HG03442 (cell line): Measurements from ENCODE around the gene PLCD1.
"Not testable (repeated sequence)": the region's sequence is repeated elsewhere in the genome, so short reads cannot be mapped to it uniquely, and the experiment has no call there.

Experiments
- ATAC-seq: cut with Tn5 transposase; IDR thresholded peaks from one replicate; pipeline ENCODE4 v1.9.1; 2021; ENCODE audit warnings: mild to moderate bottlenecking, moderate library complexity; ENCODE audit not compliant: unreplicated experiment

PLCD1 gene

DNA sequence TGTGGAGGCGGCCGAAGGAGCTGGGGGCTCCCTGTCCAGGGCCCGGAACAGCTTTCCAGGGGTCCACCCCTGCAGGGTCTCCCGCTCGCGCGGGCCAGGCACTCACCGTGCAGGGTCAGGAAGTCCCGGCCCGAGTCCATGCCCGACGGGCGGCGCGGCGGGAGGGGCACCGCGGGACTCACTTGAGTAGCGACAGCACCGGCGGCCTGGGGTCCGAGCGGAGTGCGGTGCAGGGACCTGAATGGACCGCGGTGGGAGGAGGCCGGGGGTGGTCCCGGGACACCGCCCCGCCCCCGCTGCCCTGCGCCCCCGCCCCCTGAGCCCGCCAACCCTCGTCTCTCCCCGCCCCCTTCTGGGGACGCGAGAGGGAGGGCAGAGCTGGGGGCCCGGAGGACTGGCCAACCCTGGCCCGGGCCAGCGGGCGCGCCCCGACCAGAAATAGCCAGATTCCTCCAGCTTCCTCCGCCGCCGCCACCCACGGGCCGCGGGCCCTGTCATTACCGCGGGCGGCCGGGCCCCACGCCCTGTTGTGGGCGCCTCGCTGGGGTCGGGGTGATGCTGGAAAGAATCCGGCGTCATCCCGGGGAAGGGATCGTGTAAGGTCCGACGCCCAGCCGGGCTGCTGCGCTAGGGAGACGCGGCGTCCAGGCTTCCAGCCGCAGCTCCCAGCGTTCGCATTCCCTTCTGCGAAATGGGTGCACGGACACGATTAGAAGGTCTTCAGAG, at the start of gene PLCD1:
PLCD1 (minus strand) TSS at position 243 of the 726 bp plus-strand sequence; CDS start at position 140, 103 bp downstream.
- ATAC-seq: no peak

DNA sequence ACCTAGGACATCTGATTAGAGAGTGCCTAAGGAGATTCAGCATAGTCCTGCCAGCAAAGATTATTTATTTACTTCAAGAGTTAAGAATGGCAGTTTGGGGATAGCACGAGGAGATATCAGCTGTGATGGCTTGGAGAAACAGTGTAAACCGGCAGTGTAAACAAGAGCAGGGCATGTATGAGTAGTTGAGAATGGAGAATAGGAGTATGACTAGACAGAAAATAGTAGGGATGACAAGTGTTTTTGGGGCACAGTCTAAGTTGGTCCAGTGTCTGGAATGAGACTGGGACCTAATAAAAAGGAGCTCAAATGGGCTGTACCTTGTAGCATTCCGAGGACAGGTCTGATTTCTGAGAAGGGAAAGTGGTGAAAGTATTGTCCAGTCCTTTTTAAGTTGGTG, 47.6 kb upstream of the PLCD1 start:
- not testable (repeated sequence) for ATAC-seq

- ATAC-seq: no peak
Measured at GRCh38 chr3:38070013-38070412, 40.6 kb upstream of the PLCD1 start.

DNA sequence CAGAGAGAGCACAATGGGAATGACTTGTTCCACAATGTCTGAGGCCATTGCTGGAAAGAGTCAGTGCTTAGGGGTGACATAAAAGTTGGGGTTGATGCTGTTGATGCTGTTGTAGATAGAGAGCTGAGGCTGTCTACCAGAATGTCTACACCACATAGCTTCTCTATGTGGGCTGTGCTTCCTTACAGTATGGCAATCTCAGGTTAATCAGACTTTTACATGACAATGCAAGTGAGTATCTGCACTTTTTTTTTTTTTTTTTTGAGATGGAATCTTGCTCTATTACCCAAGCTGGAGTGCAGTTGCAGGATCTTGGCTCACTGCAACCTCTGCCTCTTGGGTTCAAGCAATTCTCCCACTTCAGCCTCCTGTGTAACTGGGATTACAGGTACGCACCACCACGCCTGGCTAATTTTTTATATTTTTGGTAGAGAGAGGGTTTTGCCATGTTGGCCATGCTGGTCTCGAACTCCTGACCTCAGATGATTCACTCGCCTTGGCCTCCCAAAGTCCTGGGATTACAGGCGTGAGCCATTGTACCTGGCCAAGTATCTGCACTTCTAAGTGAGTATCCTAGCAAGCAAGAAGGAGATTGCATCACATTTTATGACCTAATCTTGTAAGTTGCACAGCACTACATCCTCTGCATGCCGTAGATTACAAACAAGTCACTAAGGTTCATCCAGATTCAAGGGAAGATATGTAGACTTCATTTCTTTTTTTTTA, 38.2 kb upstream of the PLCD1 start:
- no peak for ATAC-seq

DNA sequence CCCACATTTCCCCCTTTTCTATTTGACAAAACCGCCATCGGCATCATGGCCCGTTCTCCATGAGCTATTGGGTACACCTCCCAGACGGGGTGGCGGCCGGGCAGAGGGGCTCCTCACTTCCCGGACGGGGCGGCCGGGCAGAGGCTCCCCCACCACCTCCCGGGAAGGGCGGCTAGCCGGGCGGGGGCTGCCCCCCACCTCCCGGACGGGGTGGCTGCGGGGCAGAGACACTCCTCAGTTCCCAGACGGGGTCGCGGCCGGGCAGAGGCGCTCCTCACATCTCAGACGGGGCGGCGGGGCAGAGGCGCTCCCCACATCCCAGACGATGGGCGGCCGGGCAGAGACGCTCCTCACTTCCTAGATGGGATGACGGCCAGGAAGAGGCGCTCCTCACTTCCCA, 35.0 kb upstream of the PLCD1 start:
- ATAC-seq: not testable (repeated sequence)

DNA sequence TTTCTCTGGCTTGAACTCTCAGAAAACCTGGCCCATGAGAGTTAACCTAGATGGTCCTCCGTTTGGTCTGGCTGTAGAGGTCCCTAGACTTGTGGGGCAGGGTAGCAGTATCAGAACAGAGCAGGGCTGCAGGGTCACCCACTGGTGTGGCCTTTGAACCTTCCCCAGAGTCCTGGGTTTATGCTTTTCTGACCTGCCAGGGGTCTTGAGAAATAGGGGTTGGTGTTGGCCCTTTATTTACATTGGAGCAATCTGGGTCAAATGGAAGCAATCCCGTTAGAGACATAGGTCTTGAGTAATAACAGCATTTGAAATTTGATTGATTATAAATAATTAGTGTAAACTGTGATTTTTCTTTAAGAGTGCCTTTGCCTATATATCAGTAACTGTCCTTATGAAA, 33.4 kb upstream of the PLCD1 start:
- ATAC-seq: no peak

GRCh38 chr3:38059591-38059990, 30.1 kb upstream of the PLCD1 start:
- no peak for ATAC-seq

GRCh38 chr3:38059148-38059547, 29.7 kb upstream of the PLCD1 start:
- ATAC-seq: no peak

DNA sequence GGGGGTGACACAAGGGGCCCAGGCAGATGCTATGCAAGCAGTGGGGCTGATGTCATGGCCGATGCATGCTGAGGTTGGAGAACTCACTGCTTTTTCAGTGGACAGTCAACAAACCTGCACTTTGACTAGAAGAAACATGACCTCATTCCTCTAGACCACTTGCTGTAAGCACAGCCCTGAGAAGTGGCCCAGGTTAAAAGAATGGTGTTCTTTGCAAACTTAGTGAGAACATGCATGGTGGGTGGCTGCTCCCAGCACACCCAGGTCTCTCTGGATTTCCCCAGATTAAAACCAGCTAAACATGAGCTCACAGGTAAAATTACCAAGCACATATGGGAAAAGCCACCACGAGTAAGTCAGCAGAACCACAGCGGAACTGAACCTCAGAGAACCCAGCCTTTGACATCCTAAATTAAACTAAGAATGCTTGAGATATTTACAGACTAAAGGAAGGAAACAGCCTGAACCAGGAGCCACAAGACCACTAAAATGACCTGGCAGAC, 25.1 kb upstream of the PLCD1 start:
- no peak for ATAC-seq

DNA sequence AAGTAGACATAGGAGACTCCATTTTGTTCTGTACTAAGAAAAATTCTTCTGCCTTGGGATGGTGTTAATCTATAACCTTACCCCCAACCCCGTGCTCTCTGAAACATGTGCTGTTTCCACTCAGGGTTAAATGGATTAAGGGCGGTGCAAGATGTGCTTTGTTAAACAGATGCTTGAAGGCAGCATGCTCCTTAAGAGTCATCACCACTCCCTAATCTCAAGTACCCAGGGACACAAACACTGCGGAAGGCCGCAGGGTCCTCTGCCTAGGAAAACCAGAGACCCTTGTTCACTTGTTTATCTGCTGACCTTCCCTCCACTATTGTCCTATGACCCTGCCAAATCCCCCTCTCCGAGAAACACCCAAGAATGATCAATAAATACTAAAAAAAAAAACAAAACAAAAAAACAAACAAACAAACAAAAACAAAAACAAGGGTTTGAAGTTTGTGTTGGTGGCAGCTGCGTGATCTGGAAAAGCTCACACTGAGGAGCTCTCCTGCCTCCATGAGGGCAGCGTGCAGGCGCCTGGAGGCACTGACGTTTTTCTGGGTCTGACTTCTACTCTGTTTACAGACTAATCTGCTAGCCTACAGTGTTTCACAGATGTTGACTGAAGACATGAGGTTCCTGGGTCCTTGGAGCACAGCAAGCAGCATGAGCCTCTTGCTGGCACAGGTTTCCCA, 24.5 kb upstream of the PLCD1 start:
- not testable (repeated sequence) for ATAC-seq

- ATAC-seq: not testable (repeated sequence)
Measured at GRCh38 chr3:38053286-38053685, 23.8 kb upstream of the PLCD1 start.

GRCh38 chr3:38051131-38051530, 21.7 kb upstream of the PLCD1 start:
- ATAC-seq: no peak

DNA sequence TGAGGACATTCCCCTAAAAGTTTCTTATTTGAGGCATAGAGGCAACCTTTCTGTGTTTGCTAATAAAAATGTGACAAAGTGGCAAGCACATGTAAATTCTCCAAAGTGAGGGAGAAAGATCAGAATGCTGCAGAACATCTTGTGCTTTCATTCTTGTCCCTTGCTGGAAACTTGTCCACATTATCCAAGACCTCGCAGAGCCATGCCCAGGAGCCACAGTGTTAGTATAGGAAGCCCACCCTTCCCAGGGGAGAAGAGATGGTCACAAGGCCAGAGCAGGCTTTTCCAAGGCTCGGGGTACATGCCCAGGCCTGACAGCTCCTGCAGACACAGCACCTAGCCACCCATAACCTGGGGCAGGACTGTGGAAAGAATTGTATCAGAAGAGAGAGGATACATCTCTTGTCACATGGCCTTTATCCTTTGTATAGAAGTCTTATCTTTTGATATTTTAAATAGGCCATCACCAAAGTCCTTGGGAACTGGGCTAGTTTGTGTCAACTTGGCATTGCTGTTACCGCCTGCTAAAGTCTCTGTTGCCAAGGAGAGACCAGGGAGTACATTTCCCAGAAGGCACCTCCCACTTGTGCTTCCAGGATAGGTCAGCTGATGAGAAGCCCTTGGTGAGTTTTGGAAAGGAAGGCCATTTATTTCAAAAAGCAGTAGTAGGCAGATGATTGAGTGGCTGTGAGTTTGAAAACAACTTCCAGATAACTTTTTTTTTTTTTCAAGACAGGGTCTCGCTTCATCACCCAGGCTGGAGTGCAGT, 20.1 kb upstream of the PLCD1 start:
- no peak for ATAC-seq

DNA sequence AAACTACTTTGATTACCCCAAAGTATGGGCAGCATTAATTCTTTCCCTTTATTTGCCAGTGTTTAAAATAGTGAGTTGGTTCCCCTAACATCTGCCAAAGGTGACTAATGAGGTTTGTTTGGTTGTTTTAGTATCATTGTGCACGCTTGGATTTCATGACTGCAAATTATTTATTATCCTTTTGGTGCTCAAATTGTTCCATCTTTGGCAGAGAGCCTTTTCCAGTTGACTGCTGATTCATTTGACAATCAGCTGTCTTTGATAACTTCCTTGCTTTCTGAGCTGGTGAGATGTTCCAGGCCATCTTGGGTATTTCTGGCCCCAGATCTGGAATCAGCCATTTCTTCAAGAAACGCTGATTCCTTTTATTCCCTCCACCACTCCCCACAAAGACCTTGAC, 18.5 kb upstream of the PLCD1 start:
- no peak for ATAC-seq

GRCh38 chr3:38046821-38047220, 17.4 kb upstream of the PLCD1 start:
- ATAC-seq: no peak

DNA sequence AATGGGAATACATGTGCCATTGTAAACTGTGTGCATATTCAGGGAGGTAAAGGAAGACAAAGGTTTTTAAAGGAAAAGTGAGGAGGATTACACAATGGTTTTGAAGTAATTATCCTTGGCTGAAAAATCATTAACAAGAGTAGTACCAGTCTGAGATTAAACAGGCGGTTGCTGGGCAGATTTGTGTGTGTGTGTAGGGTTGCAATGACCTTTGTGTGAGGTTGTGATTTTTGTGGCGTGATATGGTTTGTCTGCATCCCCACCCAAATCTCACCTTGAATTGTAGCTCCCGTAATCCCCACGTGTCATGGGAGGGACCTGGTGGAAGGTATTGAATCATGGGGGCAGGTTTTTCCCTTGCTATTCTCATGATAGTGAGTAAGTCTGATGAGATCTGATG, 16.6 kb upstream of the PLCD1 start:
- no peak for ATAC-seq

DNA sequence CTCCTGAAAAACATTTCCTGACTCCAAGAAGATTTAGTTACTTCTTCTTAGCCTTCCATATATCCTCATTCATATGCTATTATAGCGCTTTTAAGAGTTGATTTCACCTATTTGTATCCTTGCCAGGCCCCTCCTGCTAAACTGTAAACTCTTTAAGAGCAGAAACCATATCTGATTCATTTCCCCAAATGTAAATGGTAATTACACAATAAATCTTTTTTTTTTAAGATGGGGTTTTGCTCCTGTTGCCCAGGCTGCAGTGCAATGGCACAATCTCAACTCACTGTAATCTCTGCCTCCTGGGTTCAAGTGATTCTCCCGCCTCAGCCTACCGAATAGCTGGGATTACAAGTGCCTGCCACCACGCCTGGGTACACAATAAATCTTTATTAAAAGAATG, 14.0 kb upstream of the PLCD1 start:
- ATAC-seq: no peak

- no peak for ATAC-seq
Measured at GRCh38 chr3:38040401-38040800, 11.0 kb upstream of the PLCD1 start.

- peak; percentile 50 for ATAC-seq
Measured at GRCh38 chr3:38039899-38040261, 10.4 kb upstream of the PLCD1 start.

GRCh38 chr3:38039101-38039898, 9.9 kb upstream of the PLCD1 start, which contains the start of gene DLEC1:
Gene DLEC1, plus strand, starts transcription at chr3:38039208. Its CDS starts 18 bp downstream, at chr3:38039226.
- peak; percentile 83 for ATAC-seq
